Gastrocnemius medialis (tissue), 4 donors: ENCODE data around the gene LIFR. TPM values are rescaled to one million over a fixed set of nuclear protein-coding genes. Genes with fewer than 3 reads are reported as not detected.

Experiments used
- ATAC-seq, 2 donors: fragments of 150-250 bp; one replicate each; pipeline ENCODE4 v1.9.1; 2016
- DNase-seq, 2 donors: peaks; one replicate each; pipeline ENCODE4 v3.0.0-alpha.2; 2019
- H3K27ac ChIP-seq, 4 donors: fragments of 200-600 bp; sonication (generic); 1 replicate in 1 of 4; 2 replicates in 3 of 4; pipeline ENCODE4 v1.5.1; 2016 to 2018; ENCODE audit warnings: mild to moderate bottlenecking in 2 of 4, moderate library complexity in 1 of 4
- H3K27me3 ChIP-seq, 3 donors: fragments of 200-600 bp; sonication (generic) in 2 of 3; 1 replicate in 1 of 3; 2 replicates in 2 of 3; pipeline versions ENCODE4 v1.5.1 to v1.6.0; 2016 to 2019; ENCODE audit warnings: mild to moderate bottlenecking in 1 of 3, moderate library complexity in 1 of 3
- H3K36me3 ChIP-seq, 2 donors: fragments of 200-600 bp; sonication (generic) in 1 of 2; one replicate each; pipeline ENCODE4 v1.5.1; 2017 to 2018
- H3K4me1 ChIP-seq, 2 donors: fragments of 200-600 bp; sonication (generic) in 1 of 2; one replicate each; pipeline ENCODE4 v1.5.1; 2016 to 2017; ENCODE audit warnings: mild to moderate bottlenecking in 2 of 2
- H3K4me3 ChIP-seq, 4 donors: fragments of 200-600 bp; sonication (generic) in 3 of 4; 1 replicate in 1 of 4; 2 replicates in 3 of 4; pipeline ENCODE4 v1.5.1; 2016 to 2019; ENCODE audit warnings: mild to moderate bottlenecking in 2 of 4
- H3K9me3 ChIP-seq, 3 donors: fragments of 200-600 bp; sonication (generic) in 2 of 3; 1 replicate in 1 of 3; 2 replicates in 2 of 3; pipeline ENCODE4 v1.5.1; 2016 to 2019
- POLR2A ChIP-seq, 2 donors: fragments of 450-650 bp; IDR thresholded peaks; one replicate each; pipeline ENCODE4 v1.6.1; 2017; ENCODE audit warnings: antibody characterized with exemption in 2 of 2, mild to moderate bottlenecking in 2 of 2, moderate library complexity in 2 of 2
- in situ Hi-C, 4 donors: fragments of 200-750 bp; cut with MboI; loops; one replicate each; pipeline versions ENCODE4 v1.15.0 to v1.8.0; 2017; ENCODE audit warnings: low sequenced_read_pairs in 4 of 4
- intact Hi-C: fragments of 100-400 bp; cut with DNase I; formaldehyde crosslinking; loops from one replicate; pipeline ENCODE4 v1.15.1; 2023; ENCODE audit warnings: low total_unique reads
- total RNA-seq, 4 donors: library from RNA; depleted of rRNA; stranded (reverse); fragments of >200 nt; gene quantifications; one replicate each; pipeline versions ENCODE4 v1.1.0 to v1.2.3, GENCODE V29; 2016
- TF ChIP-seq, protein P1 (sequence below), 5 experiments: fragments of 450-650 bp in 3 of 5; fragments of 200-600 bp in 2 of 5; sonication (generic) in 2 of 5; IDR thresholded peaks in 4 of 5; conservative IDR thresholded peaks in 1 of 5; 1 replicate in 4 of 5; 2 replicates in 1 of 5; pipeline ENCODE4 v1.5.1; 2016 to 2019; ENCODE audit warnings: antibody characterized with exemption in 5 of 5, mild to moderate bottlenecking in 3 of 5, moderate library complexity in 3 of 5

Gene LIFR
- total RNA-seq, 4 donors from 2014 or later, result 80.0 to 233 (median 89.5) TPM

DNA sequence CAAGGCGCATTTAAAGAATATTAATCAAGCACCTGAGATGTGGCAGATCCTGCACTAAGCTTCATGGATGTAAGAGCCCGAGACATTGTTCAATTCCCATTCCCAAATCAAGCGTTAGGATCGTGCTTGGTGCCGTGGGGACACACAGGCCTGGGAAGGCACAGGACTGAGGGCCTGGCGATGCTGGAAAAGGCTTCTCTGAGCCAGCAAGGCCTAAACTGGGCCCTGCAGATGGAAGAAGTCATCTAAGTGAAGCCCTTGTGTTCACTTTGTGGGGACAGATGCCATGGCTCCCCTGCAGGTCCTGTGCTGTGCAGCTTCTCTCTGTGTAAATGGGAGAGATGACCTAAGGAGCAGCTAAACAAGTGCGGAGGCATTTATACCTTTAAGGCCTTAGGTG lies 83.9 kb downstream of the LIFR start:
- Histone ChIP-seq H3K27ac (peak overlapping the region; percentile 24 to 58 (median 45)), H3K4me1 (peaks cover 36% of the 10 kb centered on the region in 2 donors), H3K9me3 (no peaks in the 10 kb centered on the region), H3K27me3 (no peaks in the 10 kb centered on the region), H3K36me3 (no peaks in the 10 kb centered on the region), H3K4me3 (no peak overlapping the region)
- no peak for TF ChIP-seq POLR2A (IDR thresholded peaks at IDR 0.05)
- TF ChIP-seq, protein P1, sequence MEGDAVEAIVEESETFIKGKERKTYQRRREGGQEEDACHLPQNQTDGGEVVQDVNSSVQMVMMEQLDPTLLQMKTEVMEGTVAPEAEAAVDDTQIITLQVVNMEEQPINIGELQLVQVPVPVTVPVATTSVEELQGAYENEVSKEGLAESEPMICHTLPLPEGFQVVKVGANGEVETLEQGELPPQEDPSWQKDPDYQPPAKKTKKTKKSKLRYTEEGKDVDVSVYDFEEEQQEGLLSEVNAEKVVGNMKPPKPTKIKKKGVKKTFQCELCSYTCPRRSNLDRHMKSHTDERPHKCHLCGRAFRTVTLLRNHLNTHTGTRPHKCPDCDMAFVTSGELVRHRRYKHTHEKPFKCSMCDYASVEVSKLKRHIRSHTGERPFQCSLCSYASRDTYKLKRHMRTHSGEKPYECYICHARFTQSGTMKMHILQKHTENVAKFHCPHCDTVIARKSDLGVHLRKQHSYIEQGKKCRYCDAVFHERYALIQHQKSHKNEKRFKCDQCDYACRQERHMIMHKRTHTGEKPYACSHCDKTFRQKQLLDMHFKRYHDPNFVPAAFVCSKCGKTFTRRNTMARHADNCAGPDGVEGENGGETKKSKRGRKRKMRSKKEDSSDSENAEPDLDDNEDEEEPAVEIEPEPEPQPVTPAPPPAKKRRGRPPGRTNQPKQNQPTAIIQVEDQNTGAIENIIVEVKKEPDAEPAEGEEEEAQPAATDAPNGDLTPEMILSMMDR (IDR thresholded peaks at IDR 0.05 in 4 of 5, conservative IDR thresholded peaks at IDR 0.05 in 1 of 5), result no peak
- intact Hi-C loops, result no loop called here
- DNase-seq, result no peak
- in situ Hi-C loops, result no loop called here
- no peak for ATAC-seq

DNA sequence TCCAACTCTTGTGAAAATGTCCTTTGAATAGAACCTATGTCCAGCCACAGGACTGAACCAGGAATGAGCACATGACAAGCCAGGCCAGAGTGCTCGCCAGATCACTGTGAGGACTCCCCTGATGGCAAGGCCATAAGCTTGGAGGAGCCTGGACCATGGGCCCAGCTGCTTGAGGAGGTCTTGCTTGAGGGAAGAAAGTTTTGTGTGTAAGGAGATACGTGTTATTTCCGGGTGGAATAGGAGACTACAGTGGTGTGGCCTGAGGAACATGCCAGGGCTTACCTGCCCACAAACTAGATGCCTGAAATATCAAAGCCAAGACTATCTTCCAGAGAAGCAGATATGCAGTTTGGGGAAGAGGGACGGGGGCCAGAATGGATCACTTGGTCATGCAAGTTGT lies 84.7 kb downstream of the LIFR start:
- intact Hi-C loops (no loop called here), in situ Hi-C loops (no loop called here)
- peak overlapping the region in 3 of 4 donors; percentile 21 to 46 (median 41) for H3K27ac ChIP-seq
- H3K36me3 ChIP-seq, result no peaks in the 10 kb centered on the region
- H3K4me1 ChIP-seq, result peaks cover 44% of the 10 kb centered on the region in 2 donors
- H3K9me3 ChIP-seq, result no peaks in the 10 kb centered on the region
- no peaks in the 10 kb centered on the region for H3K27me3 ChIP-seq
- no peak for DNase-seq
- ATAC-seq, result no peak
- TF ChIP-seq POLR2A (IDR thresholded peaks at IDR 0.05), result no peak
- TF ChIP-seq, protein P1 (IDR thresholded peaks at IDR 0.05 in 4 of 5, conservative IDR thresholded peaks at IDR 0.05 in 1 of 5), result no peak
- H3K4me3 ChIP-seq, result no peak overlapping the region

DNA sequence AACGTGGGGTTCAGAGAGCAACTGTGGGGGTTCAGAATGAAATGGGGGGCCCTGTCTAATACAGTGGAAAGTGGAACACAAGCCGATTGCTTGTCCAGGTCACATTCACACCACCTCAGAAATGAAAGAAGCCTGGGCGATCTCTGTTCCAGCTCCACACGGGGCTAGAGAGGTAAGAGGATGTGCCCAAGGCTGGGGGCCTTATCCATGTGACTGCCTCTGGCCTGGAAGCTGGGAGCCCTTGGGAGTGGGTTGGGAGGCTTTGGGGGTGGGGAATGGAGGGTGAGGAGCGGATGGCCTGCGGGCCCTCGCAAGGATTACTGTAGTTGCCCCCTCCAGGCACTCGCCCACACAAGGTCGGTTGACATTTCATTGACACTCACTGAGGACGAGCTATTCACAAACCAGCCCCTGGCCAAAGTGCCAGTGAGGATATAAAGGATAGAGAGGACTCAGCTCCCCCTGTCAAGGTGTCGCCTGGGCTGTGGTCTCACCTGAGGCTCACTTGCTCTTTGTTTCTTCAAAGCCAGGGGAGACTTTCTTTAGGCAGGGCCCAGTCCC lies 86.7 kb downstream of the LIFR start:
- ATAC-seq (no peak), DNase-seq (no peak)
- TF ChIP-seq, protein P1 (IDR thresholded peaks at IDR 0.05 in 4 of 5, conservative IDR thresholded peaks at IDR 0.05 in 1 of 5), result no peak
- TF ChIP-seq POLR2A (IDR thresholded peaks at IDR 0.05), result no peak
- H3K27me3 ChIP-seq, result no peaks in the 10 kb centered on the region
- peaks cover 59 to 63% of the 10 kb centered on the region in 2 donors for H3K4me1 ChIP-seq
- H3K9me3 ChIP-seq, result no peaks in the 10 kb centered on the region
- peak overlapping the region; percentile 95 to 99 (median 97) for H3K27ac ChIP-seq
- H3K4me3 ChIP-seq, result no peak overlapping the region
- in situ Hi-C loops (no loop called here), intact Hi-C loops (loop anchor here (5.0 to 10.0 kb wide), 5 partner anchors 88 to 745 kb away; partner anchors contain the start of genes LIFR and RICTOR)
- no peaks in the 10 kb centered on the region for H3K36me3 ChIP-seq

DNA sequence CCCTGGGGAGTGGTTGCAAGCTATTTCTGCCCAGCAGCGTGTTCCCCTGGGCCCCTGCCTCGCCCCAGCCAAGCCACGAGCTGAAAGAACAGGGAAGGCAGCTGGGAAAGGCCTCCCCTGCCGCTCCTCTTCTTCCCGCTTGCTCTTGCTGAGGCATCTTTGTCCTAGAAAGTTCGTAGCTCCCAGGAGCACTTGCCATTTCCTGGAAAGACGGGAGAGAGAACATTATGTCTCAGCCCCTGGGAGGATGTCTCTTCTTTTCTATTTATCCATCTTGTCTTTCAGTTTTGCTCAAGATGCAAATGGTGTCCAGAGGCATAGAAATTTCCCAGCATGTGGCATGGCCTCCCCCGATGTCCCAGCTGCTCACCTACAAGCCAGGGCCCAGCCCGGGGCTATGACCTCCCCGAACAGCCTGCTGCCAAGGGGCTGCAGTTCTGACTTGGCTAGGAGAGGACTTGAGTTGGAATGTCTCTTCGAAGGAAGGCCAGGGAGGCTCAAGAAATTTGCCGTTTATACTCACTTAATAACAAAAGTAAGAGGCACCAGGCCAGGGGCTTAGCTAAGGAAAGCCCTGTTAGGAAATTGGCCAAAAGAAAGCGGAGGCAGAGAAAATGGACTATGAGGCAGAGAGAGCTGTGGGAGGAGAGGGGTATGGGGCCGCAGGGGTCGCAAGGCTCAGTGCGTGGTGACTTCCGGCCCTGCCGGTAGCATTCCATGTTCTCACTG lies 87.3 kb downstream of the LIFR start:
- DNase-seq (peak; percentile 75 to 88), ATAC-seq (peak; percentile 13 to 44)
- Histone ChIP-seq H3K9me3 (no peaks in the 10 kb centered on the region), H3K27me3 (no peaks in the 10 kb centered on the region), H3K4me1 (peaks cover 66 to 70% of the 10 kb centered on the region in 2 donors), H3K27ac (peak overlapping the region; percentile 95 to 99 (median 97)), H3K36me3 (no peaks in the 10 kb centered on the region), H3K4me3 (no peak overlapping the region)
- TF ChIP-seq POLR2A (IDR thresholded peaks at IDR 0.05), result no peak
- TF ChIP-seq, protein P1 (IDR thresholded peaks at IDR 0.05 in 4 of 5, conservative IDR thresholded peaks at IDR 0.05 in 1 of 5), result no peak
- intact Hi-C loops, result loop anchor here (5.0 to 10.0 kb wide), 5 partner anchors 88 to 744 kb away; partner anchors contain the start of genes LIFR and RICTOR
- in situ Hi-C loops, result no loop called here
